DMS114 treated with DMSO at 0.1 percent for 48 hours (cell line): ENCODE measurements around the gene ALDH1L2.
"Not testable (repeated sequence)": the region's sequence is repeated elsewhere in the genome, so short reads cannot be mapped to it uniquely, and the experiment has no call there.

Source experiments
- DNase-seq: peaks from one replicate; lab custom pipeline; 2025; ENCODE audit not compliant: unreplicated experiment; lab: John Stamatoyannopoulos, UW

The ALDH1L2 gene

GRCh38 chr12:104986022-104986941 lies 98.0 kb downstream of the ALDH1L2 start, which contains the start of gene NOPCHAP1:
NOPCHAP1 (plus strand) TSS chr12:104986316; CDS start chr12:104986353, 37 bp downstream.
- peak; percentile 94 for DNase-seq

- no peak for DNase-seq
These were observed 99.1 kb downstream of the ALDH1L2 start for GRCh38 chr12:104985206-104985605.

GRCh38 chr12:104977688-104978087 lies 106.6 kb downstream of the ALDH1L2 start:
- DNase-seq, result not testable (repeated sequence)

GRCh38 chr12:104976703-104977102 lies 107.6 kb downstream of the ALDH1L2 start:
- no peak for DNase-seq

GRCh38 chr12:104975587-104976343 lies 108.5 kb downstream of the ALDH1L2 start:
- DNase-seq, result no peak

GRCh38 chr12:104974626-104975290 lies 109.5 kb downstream of the ALDH1L2 start:
- DNase-seq, result no peak

GRCh38 chr12:104973250-104973649 lies 111.0 kb downstream of the ALDH1L2 start:
- no peak for DNase-seq

GRCh38 chr12:104971306-104971705 lies 113.0 kb downstream of the ALDH1L2 start:
- no peak for DNase-seq
